ENCODE measurements around the gene MGAT5B.
"Not testable (repeated sequence)": the region's sequence is repeated elsewhere in the genome, so short reads cannot be mapped to it uniquely, and the experiment has no call there.

The MGAT5B gene, protein sequence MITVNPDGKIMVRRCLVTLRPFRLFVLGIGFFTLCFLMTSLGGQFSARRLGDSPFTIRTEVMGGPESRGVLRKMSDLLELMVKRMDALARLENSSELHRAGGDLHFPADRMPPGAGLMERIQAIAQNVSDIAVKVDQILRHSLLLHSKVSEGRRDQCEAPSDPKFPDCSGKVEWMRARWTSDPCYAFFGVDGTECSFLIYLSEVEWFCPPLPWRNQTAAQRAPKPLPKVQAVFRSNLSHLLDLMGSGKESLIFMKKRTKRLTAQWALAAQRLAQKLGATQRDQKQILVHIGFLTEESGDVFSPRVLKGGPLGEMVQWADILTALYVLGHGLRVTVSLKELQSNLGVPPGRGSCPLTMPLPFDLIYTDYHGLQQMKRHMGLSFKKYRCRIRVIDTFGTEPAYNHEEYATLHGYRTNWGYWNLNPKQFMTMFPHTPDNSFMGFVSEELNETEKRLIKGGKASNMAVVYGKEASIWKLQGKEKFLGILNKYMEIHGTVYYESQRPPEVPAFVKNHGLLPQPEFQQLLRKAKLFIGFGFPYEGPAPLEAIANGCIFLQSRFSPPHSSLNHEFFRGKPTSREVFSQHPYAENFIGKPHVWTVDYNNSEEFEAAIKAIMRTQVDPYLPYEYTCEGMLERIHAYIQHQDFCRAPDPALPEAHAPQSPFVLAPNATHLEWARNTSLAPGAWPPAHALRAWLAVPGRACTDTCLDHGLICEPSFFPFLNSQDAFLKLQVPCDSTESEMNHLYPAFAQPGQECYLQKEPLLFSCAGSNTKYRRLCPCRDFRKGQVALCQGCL

DNA sequence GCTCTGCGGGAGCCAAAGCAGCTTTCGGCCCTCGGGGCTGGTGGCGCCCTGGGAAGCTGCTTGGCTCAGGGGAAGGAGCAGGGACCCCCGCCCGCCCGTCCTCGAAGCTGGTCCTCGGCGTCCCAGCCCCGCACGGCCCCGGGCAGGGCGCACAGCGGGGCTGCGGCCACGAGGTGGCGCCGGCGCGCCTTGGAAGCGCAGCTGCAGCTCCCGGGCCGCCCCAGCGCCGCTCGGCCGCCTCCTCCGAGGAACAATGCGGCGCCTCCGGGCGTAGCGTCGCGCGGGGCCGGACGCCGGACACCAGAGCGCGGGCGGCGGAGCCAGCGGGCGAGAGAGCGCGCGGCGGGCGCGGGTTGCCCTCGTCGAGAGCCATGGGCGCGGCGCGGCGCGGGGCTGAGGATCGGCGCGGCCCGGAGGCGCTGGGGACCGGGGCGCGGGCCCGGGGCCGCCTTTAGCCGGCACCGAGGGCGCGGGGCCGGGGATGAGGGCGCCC, at the start of gene MGAT5B:
Gene MGAT5B (plus strand): TSS at position 229 of the 493 bp plus-strand sequence. CDS start 626 bp downstream, outside the sequence.
- DNase-seq = peak; percentile 50 to 66 (median 62)

DNA sequence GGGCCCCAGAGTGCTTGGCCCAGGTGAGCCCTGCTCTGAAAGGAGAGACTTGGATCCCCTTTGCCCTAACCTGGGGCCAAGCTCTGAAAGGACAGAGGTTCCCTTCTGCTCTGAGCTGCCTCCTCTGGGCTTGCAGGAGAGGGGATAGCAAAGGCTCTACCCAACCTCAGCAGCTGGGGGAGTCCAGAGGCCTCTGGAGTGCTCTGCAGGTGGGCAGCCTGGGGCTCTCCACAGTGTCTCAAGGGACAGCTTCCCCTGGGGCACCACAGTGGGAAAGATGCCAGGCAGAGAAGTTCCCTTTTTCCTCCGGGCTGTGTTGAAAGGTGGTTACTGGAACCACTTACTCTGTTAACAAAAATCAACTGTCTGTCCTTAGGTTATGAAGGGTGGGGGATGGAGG, 48.2 kb upstream of the MGAT5B start:
- no peak for DNase-seq

DNA sequence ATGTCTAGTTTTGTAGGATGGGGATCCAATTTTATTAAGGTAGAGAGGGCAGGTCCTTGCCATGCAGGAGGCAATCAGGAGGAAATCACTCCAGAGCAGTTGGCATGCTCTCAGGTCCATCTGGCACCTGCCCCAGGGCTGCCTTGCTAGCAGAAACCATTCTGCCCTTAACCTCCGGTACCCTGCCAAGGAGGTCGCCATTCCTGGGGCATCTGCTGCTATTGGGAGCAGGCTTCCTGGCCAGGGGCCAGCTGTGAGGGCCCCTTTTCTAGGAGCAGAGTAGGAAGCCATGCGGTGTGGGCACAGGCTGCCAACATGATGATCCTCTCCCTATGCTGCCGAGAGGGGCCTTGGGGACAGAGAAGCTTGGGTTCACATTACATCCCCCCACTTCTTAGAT, 47.6 kb upstream of the MGAT5B start:
- no peak for DNase-seq

DNA sequence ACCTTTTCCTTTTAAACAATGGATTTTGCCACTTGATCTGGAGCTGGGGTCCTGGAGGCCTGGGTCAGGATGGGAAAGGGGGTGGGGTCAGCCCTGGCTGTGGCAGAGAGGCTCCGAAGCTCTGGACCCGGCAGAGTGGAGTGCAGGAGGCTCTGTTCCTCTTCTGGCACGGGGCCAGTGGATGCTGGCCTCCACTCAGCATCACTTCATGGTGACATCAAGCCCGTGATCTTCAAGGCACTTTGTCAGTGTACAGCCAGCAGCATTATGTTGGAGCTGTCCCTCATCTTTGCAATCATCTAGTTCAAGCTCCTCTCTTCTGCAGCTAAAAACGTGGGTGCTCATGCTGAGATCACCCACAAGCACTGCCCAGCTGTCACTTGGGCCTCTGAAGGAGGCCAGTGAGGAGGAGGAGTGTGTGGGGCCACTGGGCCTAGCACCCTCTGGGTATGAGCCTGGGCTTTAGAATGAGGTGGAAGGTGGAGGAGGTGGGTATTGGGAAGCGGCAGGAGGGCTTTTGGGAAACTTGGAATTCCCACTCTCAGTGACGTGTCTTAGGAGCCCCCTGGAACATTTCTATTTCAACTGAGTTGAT, 45.9 kb upstream of the MGAT5B start:
- DNase-seq = no peak

DNA sequence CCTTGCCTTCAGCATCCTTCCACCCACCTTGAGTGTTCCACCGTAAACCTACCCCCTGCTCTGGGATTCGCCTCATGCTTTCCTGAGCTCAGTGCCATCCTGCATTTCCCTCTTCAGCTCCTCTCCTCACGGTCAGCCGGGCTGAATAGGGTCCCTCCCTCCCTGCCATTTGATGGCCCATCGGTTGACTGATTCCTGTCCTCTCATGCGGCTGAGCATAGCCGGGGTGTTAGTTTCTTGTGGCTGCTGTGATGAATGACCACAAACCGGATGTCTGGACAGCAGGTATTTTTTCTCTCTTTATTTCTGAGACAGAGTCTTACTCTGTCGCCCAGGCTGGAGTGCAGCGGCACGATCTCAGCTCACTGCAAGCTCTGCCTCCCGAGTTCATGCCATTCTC, 44.1 kb upstream of the MGAT5B start:
- no peak for DNase-seq

DNA sequence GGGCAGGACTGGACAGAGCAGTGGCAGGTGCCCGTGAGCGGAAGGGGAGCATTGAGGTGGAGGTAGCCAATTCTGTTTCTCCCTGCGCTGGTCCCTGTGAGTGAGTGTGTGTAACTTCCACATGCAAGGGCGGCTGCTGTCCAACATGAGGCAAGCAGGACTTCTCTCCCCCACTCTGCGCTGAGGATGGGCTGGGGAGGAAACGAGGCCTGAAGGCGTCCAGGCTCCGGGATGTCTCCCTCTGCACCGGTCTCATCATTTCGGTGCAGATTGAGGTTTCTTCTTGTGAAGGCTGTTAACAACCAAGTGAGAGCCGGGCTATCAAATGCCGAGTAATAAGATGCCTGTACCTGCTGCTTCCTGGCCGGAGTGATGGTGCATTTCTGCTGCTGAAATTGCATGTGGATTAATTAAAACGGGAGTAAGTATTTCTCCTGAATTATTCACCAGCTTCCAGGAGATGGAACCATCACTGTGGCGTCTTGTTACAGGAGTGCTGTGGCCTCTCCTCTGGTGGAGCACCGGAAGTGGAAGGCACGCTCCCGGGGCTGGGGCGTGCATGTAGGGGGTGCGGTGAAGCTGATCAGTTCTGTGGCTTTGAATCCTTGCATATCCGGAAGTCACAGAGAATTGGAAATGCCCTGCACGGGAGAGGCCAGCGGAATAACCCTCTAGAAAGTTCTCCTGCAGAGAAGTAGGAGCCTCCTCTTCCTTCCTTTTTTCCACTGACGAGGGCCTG, 41.7 kb upstream of the MGAT5B start:
- no peak for DNase-seq

DNA sequence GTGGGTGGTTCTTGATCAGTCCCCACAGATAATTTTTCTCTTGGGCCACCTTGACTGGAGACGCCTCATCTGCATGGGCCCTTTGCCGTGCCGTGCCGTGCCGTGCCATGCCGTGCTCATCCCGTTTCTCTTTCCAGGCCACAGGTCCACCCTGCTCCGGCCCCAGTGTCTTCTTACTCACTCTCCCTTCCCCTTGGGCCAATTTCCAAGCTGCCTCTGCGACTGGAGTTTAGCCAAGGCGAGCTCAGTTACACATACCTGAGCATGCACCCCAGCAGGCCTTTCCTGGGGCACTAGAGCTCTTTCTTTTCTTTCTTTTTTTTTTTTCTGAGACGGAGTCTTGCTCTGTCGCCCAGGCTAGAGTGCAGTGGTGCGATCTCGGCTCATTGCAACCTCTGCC, 40.5 kb upstream of the MGAT5B start:
- no peak for DNase-seq

DNA sequence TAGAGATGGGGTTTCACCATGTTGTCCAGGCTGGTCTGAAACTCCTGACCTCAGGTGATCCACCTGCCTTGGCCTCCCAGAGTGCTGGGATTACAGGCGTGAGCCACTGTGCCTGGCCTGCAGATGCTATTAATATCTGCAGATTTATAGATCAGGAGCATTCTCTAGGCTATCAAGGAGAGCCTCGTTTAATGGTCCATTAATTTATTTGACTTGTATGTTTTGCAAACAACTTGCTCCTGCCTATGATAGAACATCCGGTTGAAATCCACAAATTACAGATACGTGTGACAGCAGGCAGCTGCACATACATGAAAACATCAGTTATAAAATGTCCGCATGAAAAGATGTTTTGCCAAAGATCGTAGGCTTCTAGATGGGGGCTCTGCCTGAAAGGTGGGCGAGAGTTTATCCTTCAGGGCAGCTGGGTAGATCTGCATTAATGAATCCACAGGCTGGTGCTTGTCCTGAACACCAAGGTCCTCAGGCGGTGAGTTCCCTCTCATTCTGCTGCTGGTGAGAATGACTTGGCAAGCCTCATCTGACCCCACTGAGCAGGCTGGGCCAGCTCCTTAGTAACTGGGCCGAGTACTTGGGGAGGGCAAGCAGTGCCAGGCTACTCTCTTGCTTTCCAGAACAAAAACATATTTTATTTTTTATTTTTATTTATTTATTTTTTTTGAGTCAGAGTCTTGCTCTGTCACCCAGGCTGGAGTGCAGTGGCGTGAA, 37.1 kb upstream of the MGAT5B start:
- DNase-seq = no peak

DNA sequence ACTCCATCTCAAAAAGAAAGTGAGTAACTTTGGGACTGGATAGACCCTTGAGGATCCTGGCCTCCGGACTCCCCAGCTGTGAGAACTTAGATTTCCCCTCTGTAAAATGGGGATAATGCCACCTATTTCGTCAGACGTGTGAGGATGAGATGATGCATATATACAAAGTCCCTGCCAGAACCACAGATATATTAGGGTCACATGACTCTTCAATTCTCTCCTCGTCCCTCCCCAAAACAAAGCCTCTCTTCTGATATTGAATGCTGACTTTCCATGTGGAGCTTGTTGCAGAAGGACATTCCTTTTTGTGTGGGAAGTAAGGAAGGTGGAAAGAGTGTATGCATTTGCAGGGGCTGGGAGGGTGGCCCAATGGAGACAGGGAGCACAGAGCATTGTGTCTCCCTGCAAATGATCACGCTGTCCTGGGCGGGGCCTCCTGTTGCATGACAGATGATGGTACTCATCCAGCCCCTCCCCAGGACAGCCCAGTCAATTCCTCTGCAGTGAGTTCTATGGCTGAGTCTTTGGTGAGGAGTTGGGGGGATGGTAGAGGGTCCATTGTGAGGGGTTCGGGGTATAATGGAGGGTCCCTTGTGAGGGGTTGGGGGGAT, 35.1 kb upstream of the MGAT5B start:
- DNase-seq = no peak

DNA sequence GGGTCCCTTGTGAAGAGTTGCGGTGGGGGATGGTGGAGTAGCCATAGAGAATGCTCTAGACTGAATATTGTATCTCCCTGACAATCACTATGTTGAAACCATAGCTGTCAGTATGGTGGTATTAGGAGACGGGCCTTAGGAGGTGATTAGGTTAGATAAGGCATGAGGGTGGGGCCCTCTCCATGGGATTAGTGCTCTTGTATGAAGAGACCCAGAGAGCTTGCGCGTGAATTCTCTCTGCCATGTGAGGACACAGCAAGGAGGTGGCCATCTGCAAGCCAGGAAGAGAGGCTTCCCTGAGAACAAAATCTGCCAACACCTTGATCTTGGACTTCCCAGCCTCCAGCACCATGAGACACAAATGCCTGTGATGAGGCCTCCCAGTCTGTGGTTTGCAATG, 34.5 kb upstream of the MGAT5B start:
- no peak for DNase-seq

DNA sequence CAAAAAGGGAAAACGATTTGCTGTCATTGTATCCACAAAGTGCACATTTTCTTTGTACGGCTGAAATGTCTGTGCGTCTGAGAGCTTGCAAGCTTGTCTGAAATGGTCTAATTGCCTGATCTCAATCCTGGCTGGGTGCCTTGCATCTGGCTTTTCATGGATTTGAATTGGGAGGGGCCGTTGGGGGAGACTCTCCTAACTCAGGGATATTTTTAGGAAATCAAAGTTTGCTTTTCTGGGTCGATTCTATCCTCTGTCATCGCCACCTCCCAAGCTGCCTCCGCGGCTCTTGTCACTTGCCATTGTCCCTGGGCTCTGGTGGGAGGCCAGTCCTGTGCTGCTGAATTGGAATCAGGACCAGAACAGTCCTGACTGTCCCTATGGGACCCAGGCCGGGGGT, 33.3 kb upstream of the MGAT5B start:
- DNase-seq = no peak

DNA sequence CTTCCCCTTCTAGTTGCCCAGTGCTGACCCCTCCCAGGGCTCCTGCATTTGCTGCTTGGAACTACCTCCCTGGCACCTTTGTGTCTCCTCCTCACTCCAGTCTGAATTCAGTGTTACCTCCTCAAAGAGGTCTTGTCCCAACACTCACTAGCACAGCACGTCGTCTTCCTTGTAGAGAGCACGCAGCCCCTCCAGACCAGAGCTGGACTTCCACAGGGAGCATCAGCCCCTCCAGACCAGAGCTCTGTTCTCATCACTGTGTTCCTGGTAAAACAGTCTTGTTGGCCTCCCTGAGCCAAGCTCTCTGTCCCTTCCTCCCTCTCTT, 27.8 kb upstream of the MGAT5B start:
- no peak for DNase-seq

DNA sequence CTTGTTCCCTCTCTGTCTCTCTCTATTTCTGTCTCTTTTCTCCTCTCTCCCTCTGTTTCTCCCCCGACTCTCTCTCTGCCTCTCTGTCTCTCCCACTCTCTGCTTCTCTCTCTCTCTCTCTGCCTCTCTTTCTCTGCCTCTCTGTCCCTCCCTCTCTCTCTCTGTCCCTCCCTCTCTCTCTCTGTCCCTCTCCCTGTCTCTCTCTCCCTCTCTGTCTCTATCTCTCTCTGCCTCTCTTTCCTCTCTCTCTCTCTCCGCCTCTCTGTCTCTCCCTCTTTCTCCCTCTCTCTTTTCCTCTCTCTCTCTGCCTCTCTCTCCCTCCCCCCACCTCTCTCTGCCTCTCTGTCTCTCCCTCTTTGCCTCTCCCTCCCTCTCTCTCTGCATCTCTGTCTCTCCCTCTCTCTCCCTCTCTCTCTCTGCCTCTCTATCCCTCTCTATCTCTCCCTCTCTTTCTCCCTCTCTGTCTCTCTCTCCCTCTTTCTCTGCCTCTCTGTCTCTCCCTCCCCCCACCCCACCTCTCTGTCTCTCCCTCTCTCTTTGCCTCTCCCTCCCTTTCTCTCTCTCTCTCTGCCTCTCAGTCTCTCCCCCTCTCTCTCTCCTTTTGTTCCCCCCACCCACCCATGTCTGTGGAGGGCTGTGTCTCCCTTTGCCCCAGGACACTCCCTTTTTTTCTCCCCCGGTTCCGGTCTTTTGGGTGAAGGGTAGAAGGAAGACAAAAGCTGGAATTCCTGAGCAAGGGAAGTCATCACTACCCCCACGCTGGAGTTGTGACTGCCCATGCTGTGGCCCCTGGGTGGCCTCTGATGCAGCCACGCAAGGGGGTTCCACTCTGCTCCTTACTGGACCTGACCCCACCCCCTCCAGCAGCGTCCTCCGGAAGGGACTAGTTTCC, 27.1 kb upstream of the MGAT5B start:
- no peak for DNase-seq

DNA sequence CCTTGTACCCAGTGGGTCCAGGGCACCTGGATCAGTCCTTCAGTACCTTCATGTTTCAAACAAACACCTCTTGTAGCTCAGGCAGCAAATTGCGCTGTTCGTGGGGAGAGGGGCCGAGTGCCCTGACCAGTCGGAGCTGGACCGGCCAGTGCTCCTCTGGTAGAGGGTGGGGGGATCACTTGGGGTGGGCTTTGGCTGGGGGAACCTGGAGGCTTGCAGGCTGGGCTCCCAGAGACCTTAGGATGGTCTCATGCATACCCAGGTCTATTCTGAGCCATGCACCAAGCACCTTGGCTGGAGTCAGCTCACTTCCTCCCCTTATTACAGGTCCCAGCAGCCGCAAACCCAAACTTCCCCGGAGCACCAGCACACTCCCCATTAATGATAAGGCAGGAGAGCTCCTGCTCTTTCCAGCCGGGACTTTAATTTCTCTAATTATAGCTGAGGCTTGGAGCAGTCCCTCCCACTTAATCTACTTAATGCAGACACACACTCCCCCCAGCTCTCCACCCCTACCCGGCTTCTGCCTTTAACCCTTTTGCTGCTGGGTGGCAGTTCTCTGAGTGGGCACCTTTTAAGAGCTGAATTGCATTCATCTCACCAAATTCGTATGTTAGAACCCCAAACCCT, 26.3 kb upstream of the MGAT5B start:
- no peak for DNase-seq

DNA sequence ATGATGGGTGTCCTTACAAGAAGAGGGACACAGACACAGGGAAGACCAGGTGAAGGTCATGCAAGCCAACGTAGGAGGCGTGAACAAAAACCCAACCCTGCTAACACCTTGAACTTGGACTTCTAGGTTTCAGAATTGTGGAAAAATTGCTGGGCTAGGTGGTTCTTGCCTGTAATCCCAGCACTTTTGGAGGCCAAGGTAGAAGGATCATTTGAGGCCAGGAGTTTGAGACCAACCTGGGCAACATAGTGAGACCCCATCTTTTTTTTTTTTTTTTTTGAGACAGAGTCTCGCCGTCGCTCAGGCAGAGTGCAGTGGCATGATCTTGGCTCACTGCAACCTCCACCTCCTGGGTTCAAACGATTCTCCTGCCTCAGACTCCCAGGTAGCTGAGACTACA, 25.1 kb upstream of the MGAT5B start:
- DNase-seq = not testable (repeated sequence)

DNA sequence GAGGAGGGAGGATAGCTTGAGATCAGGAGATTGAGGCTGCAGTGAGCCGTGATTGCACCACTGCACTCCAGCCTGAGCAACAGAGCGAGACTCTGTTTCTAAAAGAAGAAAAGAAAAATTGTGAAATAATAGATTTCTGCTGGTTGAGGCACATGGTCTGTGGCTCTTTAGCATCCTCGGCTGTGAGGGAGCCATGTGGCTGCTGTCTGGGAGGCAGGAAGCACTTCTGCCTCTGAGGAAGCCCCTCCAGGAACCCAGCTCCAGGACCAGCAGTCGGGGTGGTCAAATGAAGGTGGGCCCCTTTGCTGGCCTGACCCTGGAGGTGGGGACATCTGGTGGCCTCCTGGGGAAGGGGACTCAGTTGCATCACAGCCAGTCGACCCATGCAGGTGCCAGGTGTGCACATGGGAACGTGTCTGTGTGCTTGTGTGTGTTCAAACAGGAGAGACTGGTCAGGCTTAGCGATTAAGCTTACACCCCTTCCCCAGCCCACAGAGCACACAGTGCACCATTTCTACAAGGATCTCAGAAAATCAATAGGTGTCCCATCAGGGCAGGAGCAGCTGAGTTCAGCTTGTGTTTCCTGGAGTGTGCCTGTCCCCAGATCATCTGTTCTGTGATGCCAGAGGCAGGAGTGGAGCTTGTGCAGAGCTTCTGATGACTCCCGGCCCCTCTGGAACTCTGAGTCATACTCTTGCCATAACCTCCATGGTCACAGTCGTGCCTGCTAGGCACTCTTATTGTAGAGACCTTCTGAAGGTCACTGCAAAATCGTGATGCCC, 24.3 kb upstream of the MGAT5B start:
- no peak for DNase-seq

DNA sequence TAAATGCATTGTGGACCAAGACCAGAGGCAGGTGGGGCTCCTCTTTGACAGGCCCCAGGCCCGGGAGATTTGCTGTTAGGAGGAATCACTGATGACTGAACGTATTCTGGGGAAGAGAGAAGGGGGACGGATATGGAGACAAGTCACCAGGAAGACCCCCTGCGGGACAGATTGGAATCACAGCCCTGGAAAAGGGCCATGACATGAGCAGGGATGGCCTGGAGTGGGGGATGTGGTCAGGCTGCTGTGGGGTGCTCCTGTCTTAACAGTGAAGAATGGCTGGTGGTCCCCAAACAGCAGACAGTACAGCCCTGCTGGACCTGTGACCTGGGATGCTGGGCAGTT, 23.7 kb upstream of the MGAT5B start:
- no peak for DNase-seq

DNA sequence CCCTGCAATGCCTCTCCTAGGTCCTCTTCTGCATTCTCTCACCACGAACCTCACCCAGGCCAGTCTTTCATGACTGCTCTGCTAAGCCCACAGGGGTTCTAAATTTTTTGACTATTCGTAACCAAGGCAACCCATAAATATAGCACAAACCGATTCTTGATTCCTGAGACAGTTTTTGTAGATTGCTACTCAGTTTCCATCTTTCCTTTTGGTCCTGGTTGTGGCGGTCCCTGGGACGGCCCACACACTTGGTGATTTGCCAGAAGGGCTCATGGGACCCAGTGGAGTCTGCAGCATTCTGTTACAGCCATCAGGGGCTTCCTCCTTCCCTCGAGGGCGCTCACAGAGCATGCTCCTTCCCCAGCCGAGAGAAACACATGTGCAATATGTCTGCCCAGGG, 23.4 kb upstream of the MGAT5B start:
- DNase-seq = no peak

DNA sequence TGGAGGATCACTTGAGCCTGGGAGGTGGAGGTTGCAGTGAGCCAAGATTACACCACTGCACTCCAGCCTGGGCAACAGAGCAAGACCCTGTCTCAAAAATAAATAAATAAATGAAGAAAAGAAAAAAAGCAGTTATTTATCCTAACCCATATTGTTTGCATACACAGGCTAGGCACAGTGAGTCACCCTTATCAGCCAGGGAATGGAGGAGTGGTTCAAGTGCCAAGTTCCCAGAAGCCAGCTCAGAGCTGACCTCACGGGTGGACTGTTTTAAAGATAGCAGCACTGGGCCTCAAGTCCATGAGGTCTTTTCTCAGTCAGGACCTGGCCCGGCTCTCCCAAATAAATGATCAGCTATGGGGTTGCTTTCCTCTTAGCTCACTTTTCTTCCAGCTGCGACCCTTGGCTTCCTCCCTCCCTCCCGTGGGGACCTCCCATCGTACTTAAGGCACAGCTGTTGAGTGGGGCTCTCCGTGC, 22.6 kb upstream of the MGAT5B start:
- no peak for DNase-seq

DNA sequence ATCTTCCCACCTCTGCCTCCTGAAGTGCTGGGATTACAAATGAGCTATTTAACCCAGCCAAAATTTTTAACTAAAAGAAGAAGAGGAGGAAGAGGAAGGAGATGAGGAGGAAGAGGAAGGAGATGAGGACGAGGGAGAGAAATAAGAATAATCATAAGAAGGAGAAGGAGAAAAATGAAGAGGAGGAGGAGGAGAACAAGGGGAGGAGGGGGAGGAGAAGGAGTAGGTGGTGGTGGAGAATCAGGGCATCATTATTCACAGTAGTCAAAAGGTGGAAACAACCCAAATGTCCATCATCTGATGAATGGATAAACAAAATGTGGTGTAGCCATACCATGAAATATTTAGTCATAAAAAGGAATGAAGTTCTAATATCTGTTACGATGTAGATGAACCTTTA, 21.2 kb upstream of the MGAT5B start:
- DNase-seq = no peak

Measured in activated CD4-positive, CD25-positive, alpha-beta regulatory T cell (primary cell).